Pancreas (tissue), 10 donors: ENCODE measurements around the gene CEP170B. TPM values are rescaled to one million over a fixed set of nuclear protein-coding genes. Genes with fewer than 3 reads are reported as not detected.

Source experiments
- ATAC-seq, 4 donors: fragments of 200-7000 bp; cut with Tn5 transposase; one replicate each; pipeline versions ENCODE4 v1.8.0 to v1.9.1; 2020; ENCODE audit warnings: mild to moderate bottlenecking in 4 of 4, moderate library complexity in 4 of 4
- DNase-seq, 6 donors: peaks; one replicate each; pipeline ENCODE4 v3.0.0-alpha.2; 2020
- FAIRE-seq: peaks from 2 replicates; lab custom pipeline; 2012; peaks lifted over from hg19 to GRCh38; lab: Jason Lieb, UNC
- H3K27ac ChIP-seq, 4 donors: fragments of 200-600 bp; sonication (generic); 1 replicate in 3 of 4; 2 replicates in 1 of 4; pipeline versions ENCODE4 v1.5.0 to v1.8.0; 2020
- H3K27me3 ChIP-seq, 4 donors: fragments of 200-600 bp; one replicate each; pipeline ENCODE4 v1.8.0; 2021
- H3K36me3 ChIP-seq, 3 donors: fragments of 200-600 bp; sonication (generic) in 1 of 3; one replicate each; pipeline versions ENCODE4 v1.5.0 to v1.8.0; 2020 to 2021
- H3K4me1 ChIP-seq, 3 donors: fragments of 200-600 bp; one replicate each; pipeline ENCODE4 v1.8.0; 2021
- H3K4me3 ChIP-seq, 4 donors: fragments of 200-600 bp; sonication (generic) in 2 of 4; one replicate each; pipeline versions ENCODE4 v1.5.0 to v1.8.0; 2020 to 2021
- H3K9me3 ChIP-seq, 4 donors: fragments of 200-600 bp; one replicate each; pipeline ENCODE4 v1.8.0; 2021
- WGBS, 2 donors: extraction: QIAGEN DNeasy Blood & Tissue Kit; methylation state at CpG; one replicate each; pipeline ENCODE4 v1.1.7; 2013; 5-methylcytosine and 5-hydroxymethylcytosine counted together
- intact Hi-C, 3 donors: fragments of 100-400 bp; cut with DNase I; formaldehyde crosslinking; loops; one replicate each; pipeline versions ENCODE4 v1.11.1 to v1.14.2; 2022
- polyA plus RNA-seq, 2 donors: library from polyadenylated mRNA; stranded (reverse); fragments of 200-250 nt; gene quantifications; one replicate each; pipeline ENCODE4 v1.2.3, GENCODE V29; 2013
- total RNA-seq, 6 donors: library from RNA; stranded (reverse); fragmentation: NEBNext Ultra II Directional in 4 of 6; extraction: Animal tissue kit (Norgen Biotek cat#: 25700) in 4 of 6; gene quantifications; one replicate each; pipeline versions ENCODE4 v1.2.1 to v1.2.4, GENCODE V29; 2021 to 2023
- TF ChIP-seq, protein P1 (sequence below), 4 donors: fragments of 200-600 bp; sonication (generic) in 3 of 4; IDR thresholded peaks; one replicate each; pipeline versions ENCODE4 v1.5.0 to v1.8.0; 2021; ENCODE audit warnings: antibody characterized with exemption in 4 of 4
- donor health status: healthy with polysubstance abuse.
- donor health status: DM: no; HTN: no; CAD: no; lungs with moderate emphysema.
- donor health status: DM: no; HTN: no; CAD: no.
- donor health status: control.
- donor health status: control.
- donor health status: Bipolar disorder and iron deficiency.
- donor health status: DM: yes; HTN: yes; CAD: no.
- donor health status: DM: no; HTN: no; CAD: no.
- donor health status: DM: no; HTN: no; CAD: no.
- donor health status: DM: yes; HTN: yes; CAD: no.

CEP170B gene
- total and polyA plus RNA-seq, 8 donors, result 17.7 to 43.8 (median 21.9) TPM

DNA sequence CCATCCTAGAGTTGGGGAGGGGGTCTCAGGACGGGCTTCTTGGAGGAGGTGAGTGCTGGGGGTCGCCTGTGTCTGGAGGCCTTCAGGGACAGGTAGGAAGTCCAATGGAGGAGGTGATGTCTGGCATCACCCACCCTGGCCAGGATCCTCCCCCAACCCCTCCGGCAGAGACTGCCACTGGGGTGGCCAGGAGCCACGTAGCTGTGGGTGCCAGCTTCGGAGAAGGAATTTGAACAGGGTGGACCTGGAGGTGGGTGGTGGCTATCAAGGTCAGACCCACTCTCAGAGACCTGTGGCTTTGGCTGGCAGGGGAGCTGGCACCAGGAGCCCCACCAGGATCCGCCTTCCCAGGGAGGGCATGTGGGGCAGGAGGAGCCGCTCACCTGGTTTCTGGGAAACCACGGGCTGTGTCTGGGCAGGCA is 9.1 kb downstream of the CEP170B start:
- DNase-seq (peak in 2 of 6 donors; percentile 41 to 54), ATAC-seq (no peak), FAIRE-seq (no peak)
- H3K36me3 ChIP-seq, result peaks cover 0 to 11% (median 0%) of the 10 kb centered on the region in 3 donors
- no peak overlapping the region for H3K4me3 ChIP-seq
- no peaks in the 10 kb centered on the region for H3K27me3 ChIP-seq
- H3K27ac ChIP-seq, result no peak overlapping the region
- H3K9me3 ChIP-seq, result no peaks in the 10 kb centered on the region
- WGBS, 2 donors, result 54 to 55% methylated on average over 8 of the region's 8 CpGs
- TF ChIP-seq, protein P1, sequence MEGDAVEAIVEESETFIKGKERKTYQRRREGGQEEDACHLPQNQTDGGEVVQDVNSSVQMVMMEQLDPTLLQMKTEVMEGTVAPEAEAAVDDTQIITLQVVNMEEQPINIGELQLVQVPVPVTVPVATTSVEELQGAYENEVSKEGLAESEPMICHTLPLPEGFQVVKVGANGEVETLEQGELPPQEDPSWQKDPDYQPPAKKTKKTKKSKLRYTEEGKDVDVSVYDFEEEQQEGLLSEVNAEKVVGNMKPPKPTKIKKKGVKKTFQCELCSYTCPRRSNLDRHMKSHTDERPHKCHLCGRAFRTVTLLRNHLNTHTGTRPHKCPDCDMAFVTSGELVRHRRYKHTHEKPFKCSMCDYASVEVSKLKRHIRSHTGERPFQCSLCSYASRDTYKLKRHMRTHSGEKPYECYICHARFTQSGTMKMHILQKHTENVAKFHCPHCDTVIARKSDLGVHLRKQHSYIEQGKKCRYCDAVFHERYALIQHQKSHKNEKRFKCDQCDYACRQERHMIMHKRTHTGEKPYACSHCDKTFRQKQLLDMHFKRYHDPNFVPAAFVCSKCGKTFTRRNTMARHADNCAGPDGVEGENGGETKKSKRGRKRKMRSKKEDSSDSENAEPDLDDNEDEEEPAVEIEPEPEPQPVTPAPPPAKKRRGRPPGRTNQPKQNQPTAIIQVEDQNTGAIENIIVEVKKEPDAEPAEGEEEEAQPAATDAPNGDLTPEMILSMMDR (IDR thresholded peaks at IDR 0.05), result no peak
- H3K4me1 ChIP-seq, result no peaks in the 10 kb centered on the region
- intact Hi-C loops, result no loop called here

DNA sequence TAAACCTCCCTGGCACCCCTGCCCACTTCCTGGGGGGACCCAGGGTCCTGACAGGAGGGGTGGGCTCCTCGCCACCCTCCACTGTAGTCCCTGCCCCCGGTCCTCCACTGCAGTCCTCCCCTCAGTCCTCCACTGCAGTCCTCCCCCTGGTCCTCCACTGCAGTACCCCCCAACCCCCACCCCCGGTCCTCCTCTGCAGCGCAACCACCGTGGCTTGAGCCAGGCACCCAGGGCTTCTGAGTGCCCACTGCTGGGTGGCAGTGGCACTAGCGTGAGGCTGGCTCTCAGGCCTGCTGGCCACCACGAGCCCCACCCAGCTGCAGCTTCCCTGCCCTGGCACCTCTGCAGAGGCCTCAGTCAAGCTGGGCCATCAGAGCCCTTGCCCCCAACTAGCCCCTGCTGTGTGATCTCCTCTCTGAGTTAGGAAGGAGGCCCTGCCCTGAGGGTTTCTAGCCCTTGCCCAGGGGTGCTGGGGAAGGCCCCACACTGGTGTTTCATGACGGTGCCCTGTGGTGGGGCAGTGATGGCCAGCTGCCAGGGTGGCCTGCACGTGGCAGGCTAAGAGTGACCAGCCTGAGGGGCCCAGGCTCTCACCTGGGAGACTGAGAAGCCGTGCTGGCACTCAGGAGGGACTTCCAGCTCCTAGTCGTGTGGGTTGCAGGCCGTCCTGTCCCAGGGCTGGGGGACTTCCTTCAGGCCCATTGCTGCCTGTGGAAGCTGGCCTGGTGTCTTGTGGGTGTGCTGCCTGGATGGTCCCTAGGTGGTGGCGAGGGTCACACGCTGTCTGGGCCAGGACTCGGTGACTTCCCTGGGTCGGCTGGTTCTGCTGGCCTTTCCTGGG is 9.7 kb downstream of the CEP170B start:
- 85 to 86% methylated on average over 16 of the region's 16 CpGs for WGBS, 2 donors

DNA sequence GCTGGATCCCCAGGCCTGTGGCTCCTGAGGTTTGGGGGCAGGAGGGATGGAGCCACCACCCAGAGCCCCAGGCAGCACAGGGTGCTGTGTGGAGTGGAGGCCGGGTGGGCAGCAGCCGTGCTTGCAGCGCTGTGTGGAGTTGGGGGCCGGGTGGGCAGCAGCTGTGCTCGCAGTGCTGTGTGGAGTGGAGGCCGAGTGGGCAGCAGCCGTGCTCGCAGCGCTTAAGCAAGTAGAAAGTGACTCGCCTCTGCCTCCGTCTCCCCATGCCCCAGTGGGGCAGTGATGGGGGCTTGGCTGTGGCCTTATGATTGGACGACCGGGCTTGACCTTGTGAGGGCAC is 10.3 kb downstream of the CEP170B start:
- ATAC-seq (no peak), FAIRE-seq (no peak), DNase-seq (peak in 3 of 6 donors; percentile 33 to 70 (median 43))
- Histone ChIP-seq H3K4me3 (no peak overlapping the region), H3K27me3 (no peaks in the 10 kb centered on the region), H3K36me3 (peaks cover 0 to 13% (median 0%) of the 10 kb centered on the region in 3 donors), H3K4me1 (no peaks in the 10 kb centered on the region), H3K27ac (no peak overlapping the region), H3K9me3 (no peaks in the 10 kb centered on the region)
- intact Hi-C loops, result no loop called here
- WGBS, 2 donors, result 92 to 97% methylated on average over 13 of the region's 13 CpGs
- TF ChIP-seq, protein P1 (IDR thresholded peaks at IDR 0.05), result no peak

More for the DNA sequence above, 9.7 kb downstream of the CEP170B start:
- Histone ChIP-seq H3K4me3 (no peak overlapping the region), H3K36me3 (peaks cover 0 to 11% (median 0%) of the 10 kb centered on the region in 3 donors), H3K9me3 (no peaks in the 10 kb centered on the region), H3K27ac (no peak overlapping the region), H3K27me3 (no peaks in the 10 kb centered on the region), H3K4me1 (no peaks in the 10 kb centered on the region)
- intact Hi-C loops, result no loop called here
- peak in 2 of 6 donors; percentile 42 to 64 for DNase-seq
- FAIRE-seq, result no peak
- TF ChIP-seq, protein P1 (IDR thresholded peaks at IDR 0.05), result no peak
- ATAC-seq, result no peak

DNA sequence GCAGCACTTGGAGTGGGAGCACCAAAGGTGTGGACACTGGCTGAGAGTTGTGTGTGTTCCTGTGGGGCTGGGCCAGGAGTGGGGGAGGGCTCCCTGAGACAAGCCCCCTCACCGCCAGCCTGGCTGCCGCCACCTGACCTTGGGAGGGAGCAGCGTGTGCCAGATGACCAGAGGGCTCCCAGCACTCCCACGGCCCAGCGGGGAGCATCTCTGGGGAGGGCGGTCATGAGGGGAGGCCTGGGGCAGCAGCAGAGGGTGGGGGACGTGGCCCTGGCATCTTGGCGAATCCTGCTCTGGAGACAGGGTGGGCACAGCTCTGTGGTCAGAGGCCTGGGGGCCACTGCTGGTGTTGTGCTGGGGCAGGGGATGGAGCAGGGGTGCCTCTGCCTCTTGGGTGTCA is 10.7 kb downstream of the CEP170B start:
- Histone ChIP-seq H3K4me3 (no peak overlapping the region), H3K4me1 (no peaks in the 10 kb centered on the region), H3K27ac (no peak overlapping the region), H3K36me3 (peaks cover 0 to 18% (median 0%) of the 10 kb centered on the region in 3 donors), H3K9me3 (no peaks in the 10 kb centered on the region), H3K27me3 (no peaks in the 10 kb centered on the region)
- TF ChIP-seq, protein P1 (IDR thresholded peaks at IDR 0.05), result no peak
- intact Hi-C loops, result no loop called here
- ATAC-seq (no peak), FAIRE-seq (no peak), DNase-seq (peak in 2 of 6 donors; percentile 35 to 52)
- 80 to 85% methylated on average over 7 to 8 of the region's 8 CpGs for WGBS, 2 donors

DNA sequence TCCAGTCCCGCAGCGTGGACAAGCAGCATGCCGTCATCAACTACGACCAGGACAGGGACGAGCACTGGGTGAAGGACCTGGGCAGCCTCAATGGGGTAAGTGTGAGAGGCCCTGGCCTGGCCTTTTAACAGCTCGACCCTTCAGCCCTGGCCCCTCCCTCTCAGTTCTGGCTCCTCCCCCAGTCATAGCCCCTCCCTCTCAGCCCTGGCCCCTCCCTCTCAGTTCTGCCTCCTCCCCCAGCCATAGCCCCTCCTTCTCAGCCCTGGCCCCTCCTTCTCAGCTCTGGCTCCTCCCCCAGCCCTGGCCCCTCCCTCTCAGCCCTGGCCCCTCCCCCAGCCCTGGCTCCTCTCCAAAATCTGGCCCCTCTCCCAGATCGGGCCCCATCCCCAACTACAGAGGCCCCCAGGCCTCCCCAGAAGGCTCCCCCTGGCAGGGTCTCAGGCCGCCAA is 11.2 kb downstream of the CEP170B start:
- H3K4me1 ChIP-seq, result no peaks in the 10 kb centered on the region
- DNase-seq, result peak in 2 of 6 donors; percentile 59 to 69
- no peak overlapping the region for H3K27ac ChIP-seq
- H3K4me3 ChIP-seq, result no peak overlapping the region
- TF ChIP-seq, protein P1 (IDR thresholded peaks at IDR 0.05), result no peak
- 92 to 95% methylated on average over 8 of the region's 8 CpGs for WGBS, 2 donors
- H3K27me3 ChIP-seq, result no peaks in the 10 kb centered on the region
- no peaks in the 10 kb centered on the region for H3K9me3 ChIP-seq
- no peak for FAIRE-seq
- H3K36me3 ChIP-seq, result peaks cover 0 to 19% (median 0%) of the 10 kb centered on the region in 3 donors
- intact Hi-C loops, result no loop called here
- peak; percentile 46 to 76 (median 62) for ATAC-seq
